OCI-LY7 (cell line): ENCODE data around the gene KCNMA1. TPM values are rescaled to one million over a fixed set of nuclear protein-coding genes. Genes with fewer than 3 reads are reported as not detected.

Source experiments
- BruUV-seq: library from RNA; stranded (reverse); fragments of 400-500 nt; replicated peaks from 2 replicates; lab custom pipeline; 2021; lab: Mats Ljungman, UMichigan
- CTCF ChIA-PET: fragments of 300-600 bp; sonication (Branson Sonifier 250); formaldehyde crosslinking; loops from one replicate; lab custom pipeline; 2022; ENCODE audit warnings: antibody characterized with exemption; ENCODE audit not compliant: unreplicated experiment; lab: Charles Lee
- POLR2A ChIA-PET: fragments of 300-600 bp; sonication (Branson Sonifier 250); formaldehyde crosslinking; loops from one replicate; lab custom pipeline; 2022; ENCODE audit warnings: antibody characterized with exemption; lab: Charles Lee
- DNase-seq: peaks from one replicate; pipeline ENCODE4 v3.0.0-alpha.2; 2015; ENCODE audit warnings: low spot score
- H2AFZ ChIP-seq: fragments of 200-600 bp; sonication (generic), shearing (Covaris generic); 2 replicates; pipeline ENCODE4 v1.6.1; 2014; ENCODE audit warnings: mild to moderate bottlenecking, antibody characterized with exemption, low read length, moderate library complexity
- H3K27ac ChIP-seq: fragments of 200-600 bp; sonication (generic); 2 replicates; pipeline ENCODE4 v1.5.1; 2014; ENCODE audit warnings: mixed run types, low read depth, mild to moderate bottlenecking, moderate library complexity, low read length, inconsistent platforms; ENCODE audit not compliant: poor library complexity, severe bottlenecking
- H3K36me3 ChIP-seq: fragments of 200-600 bp; sonication (generic); 2 replicates; pipeline ENCODE4 v1.6.1; 2014; ENCODE audit warnings: mild to moderate bottlenecking, antibody characterized with exemption, low read length, moderate library complexity, mixed read lengths; ENCODE audit not compliant: insufficient read depth
- H3K4me1 ChIP-seq: fragments of 200-600 bp; sonication (generic); 2 replicates; pipeline ENCODE4 v1.5.1; 2014; ENCODE audit warnings: mild to moderate bottlenecking, low read length; ENCODE audit not compliant: insufficient read depth, poor library complexity, severe bottlenecking
- H3K4me2 ChIP-seq: fragments of 200-600 bp; sonication (generic); 2 replicates; pipeline ENCODE4 v1.6.1; 2014; ENCODE audit warnings: mild to moderate bottlenecking, low read length
- H3K4me3 ChIP-seq: fragments of 200-600 bp; sonication (generic); 2 replicates; pipeline ENCODE4 v1.5.1; 2014; ENCODE audit warnings: mild to moderate bottlenecking, low read depth, low read length; ENCODE audit not compliant: poor library complexity, severe bottlenecking
- H3K79me2 ChIP-seq: fragments of 200-600 bp; sonication (generic); 2 replicates; pipeline ENCODE4 v1.6.1; 2016; ENCODE audit warnings: low read depth, mild to moderate bottlenecking, low read length, moderate library complexity, mixed read lengths; ENCODE audit not compliant: insufficient read depth
- H3K9me2 ChIP-seq: fragments of 200-600 bp; sonication (generic); 2 replicates; pipeline ENCODE4 v1.6.1; 2016; ENCODE audit warnings: mild to moderate bottlenecking, low read length, mixed read lengths; ENCODE audit not compliant: insufficient read depth
- H3K9me3 ChIP-seq: fragments of 200-600 bp; sonication (generic); 2 replicates; pipeline ENCODE4 v1.6.1; 2014; ENCODE audit warnings: mild to moderate bottlenecking, mixed run types, low read length, mixed read lengths
- H4K20me1 ChIP-seq: fragments of 200-600 bp; sonication (generic); 2 replicates; pipeline ENCODE4 v1.6.1; 2014; ENCODE audit warnings: mild to moderate bottlenecking, antibody characterized with exemption, low read length, moderate library complexity, mixed read lengths; ENCODE audit not compliant: insufficient read depth
- EZH2phosphoT487 ChIP-seq: fragments of 200-600 bp; sonication (generic); IDR thresholded peaks from 2 replicates; pipeline ENCODE4 v1.6.1; 2018; ENCODE audit warnings: low read depth, borderline replicate concordance, mild to moderate bottlenecking, mixed run types, antibody characterized with exemption, low read length, moderate library complexity, mixed read lengths
- intact Hi-C: fragments of 100-400 bp; cut with micrococcal nuclease; formaldehyde crosslinking; loops from one replicate; pipeline ENCODE4 v1.10.0; 2022; ENCODE audit not compliant: unreplicated experiment
- total RNA-seq, 2 experiments: library from RNA; depleted of rRNA in 1 of 2; stranded (reverse); fragments of >200 nt in 1 of 2; shearing (Covaris generic) in 1 of 2; gene quantifications; 2 replicates each; pipeline ENCODE4 v1.2.3, GENCODE V29; 2014 to 2022
- TF ChIP-seq, protein P1 (sequence below): fragments of 200-600 bp; sonication (generic); conservative IDR thresholded peaks from 2 replicates; pipeline ENCODE4 v1.5.1; 2014; ENCODE audit warnings: mild to moderate bottlenecking, antibody characterized with exemption, low read length, moderate library complexity, mixed read lengths

Gene KCNMA1
- total RNA-seq, 2 experiments from 2014 or later = not detected

DNA sequence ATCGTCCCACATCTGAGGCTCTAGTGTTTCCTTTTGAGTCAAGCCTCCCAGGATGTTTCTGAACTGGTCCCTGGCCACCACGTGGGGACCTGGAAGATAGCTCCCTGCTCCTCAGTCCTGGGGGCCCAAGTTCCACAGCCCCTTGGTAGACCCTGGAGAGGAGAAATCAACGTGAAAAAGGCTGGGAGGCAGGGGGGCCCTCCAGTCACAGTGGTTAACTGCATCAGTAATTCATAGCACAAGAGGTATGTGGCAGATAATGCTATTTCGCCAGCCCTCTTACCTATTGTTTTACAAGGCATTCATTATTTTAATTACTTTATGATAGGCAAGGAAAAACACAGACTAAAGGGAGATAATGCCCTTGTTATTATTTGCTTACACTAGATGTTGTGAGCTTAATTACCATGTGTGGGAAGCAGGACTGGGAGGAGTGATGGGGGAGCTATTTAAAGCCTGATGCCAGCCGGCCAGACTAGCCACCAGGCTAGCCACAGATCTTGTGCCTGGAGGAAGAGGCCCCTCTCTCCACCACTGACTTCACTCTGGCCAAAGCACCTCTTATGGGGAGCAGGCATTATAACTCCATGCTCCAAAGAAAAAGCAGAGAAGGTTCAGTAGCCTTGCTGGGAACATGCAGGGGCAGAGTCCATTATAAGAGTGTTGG lies 230.7 kb downstream of the KCNMA1 start:
- Histone ChIP-seq H3K9me2 (no peaks in the 10 kb centered on the region), H2AFZ (no peak overlapping the region), H3K4me1 (no peaks in the 10 kb centered on the region), H4K20me1 (no peaks in the 10 kb centered on the region), H3K27ac (no peak overlapping the region), H3K4me3 (no peak overlapping the region), H3K79me2 (no peaks in the 10 kb centered on the region), H3K9me3 (no peaks in the 10 kb centered on the region), H3K36me3 (no peaks in the 10 kb centered on the region), H3K4me2 (no peak overlapping the region)
- no peak for DNase-seq
- ChIA-PET POLR2A (no interaction called here), CTCF (no interaction called here)
- BruUV-seq = no TSS peak
- TF ChIP-seq, protein P1, sequence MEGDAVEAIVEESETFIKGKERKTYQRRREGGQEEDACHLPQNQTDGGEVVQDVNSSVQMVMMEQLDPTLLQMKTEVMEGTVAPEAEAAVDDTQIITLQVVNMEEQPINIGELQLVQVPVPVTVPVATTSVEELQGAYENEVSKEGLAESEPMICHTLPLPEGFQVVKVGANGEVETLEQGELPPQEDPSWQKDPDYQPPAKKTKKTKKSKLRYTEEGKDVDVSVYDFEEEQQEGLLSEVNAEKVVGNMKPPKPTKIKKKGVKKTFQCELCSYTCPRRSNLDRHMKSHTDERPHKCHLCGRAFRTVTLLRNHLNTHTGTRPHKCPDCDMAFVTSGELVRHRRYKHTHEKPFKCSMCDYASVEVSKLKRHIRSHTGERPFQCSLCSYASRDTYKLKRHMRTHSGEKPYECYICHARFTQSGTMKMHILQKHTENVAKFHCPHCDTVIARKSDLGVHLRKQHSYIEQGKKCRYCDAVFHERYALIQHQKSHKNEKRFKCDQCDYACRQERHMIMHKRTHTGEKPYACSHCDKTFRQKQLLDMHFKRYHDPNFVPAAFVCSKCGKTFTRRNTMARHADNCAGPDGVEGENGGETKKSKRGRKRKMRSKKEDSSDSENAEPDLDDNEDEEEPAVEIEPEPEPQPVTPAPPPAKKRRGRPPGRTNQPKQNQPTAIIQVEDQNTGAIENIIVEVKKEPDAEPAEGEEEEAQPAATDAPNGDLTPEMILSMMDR = no peak
- TF ChIP-seq EZH2phosphoT487 = no peak
- intact Hi-C loops = no loop called here

DNA sequence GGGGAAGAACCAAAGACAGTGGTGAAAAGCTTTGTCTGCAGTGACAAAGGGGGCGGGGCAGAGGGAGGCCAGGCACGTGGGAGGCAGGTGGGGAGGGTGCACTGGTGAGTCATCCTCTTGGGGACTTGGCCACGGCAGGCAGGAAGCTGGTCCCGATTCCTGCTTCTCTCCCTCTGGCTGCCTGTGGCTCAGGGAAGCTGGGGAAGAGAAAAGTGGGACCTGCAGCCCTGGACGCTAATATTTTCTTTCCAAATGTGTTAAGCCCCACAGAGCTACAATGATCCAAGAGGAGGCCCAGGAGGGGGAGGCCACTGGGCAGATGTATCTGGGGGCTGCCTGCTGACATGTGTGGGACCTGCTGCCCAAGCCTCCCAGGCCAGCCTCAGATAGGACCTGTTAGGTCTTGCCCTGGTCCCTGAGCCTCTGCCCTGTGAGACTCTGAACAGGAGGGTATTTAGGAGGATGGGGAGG lies 231.8 kb downstream of the KCNMA1 start:
- Histone ChIP-seq H3K36me3 (no peaks in the 10 kb centered on the region), H3K4me3 (no peak overlapping the region), H3K79me2 (no peaks in the 10 kb centered on the region), H3K4me2 (no peak overlapping the region), H4K20me1 (no peaks in the 10 kb centered on the region), H3K27ac (no peak overlapping the region), H3K4me1 (no peaks in the 10 kb centered on the region), H2AFZ (no peak overlapping the region), H3K9me3 (no peaks in the 10 kb centered on the region), H3K9me2 (no peaks in the 10 kb centered on the region)
- intact Hi-C loops = no loop called here
- no TSS peak for BruUV-seq
- DNase-seq = no peak
- TF ChIP-seq, protein P1 = no peak
- ChIA-PET CTCF (no interaction called here), POLR2A (interaction anchor here (0.6 kb wide), 1 partner anchor 604 kb away, joined by 5 read pairs; no protein-coding TSS in a partner anchor)

DNA sequence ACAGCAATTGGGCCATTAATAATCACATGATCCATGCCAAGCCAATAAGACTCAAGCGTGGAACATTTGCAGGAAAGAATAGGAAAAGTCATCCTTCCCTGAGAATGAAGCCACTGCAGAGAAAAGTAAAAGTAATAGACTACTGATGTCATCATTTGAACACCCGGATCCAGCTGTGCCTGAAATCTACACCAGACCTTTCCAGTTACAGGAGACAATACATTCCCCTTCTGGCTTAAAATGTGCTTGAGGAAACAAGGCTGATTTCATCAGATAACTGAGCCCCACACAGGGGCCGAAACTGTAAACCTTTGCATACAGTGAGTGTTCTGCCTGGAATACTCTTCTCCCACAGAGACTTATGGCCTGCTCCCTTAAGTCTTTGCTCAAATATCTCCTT lies 232.8 kb downstream of the KCNMA1 start:
- intact Hi-C loops = no loop called here
- no peaks in the 10 kb centered on the region for H3K36me3 ChIP-seq
- ChIA-PET CTCF (no interaction called here), POLR2A (no interaction called here)
- no peak for DNase-seq
- H3K9me3 ChIP-seq = no peaks in the 10 kb centered on the region
- TF ChIP-seq, protein P1 = no peak
- no peak for TF ChIP-seq EZH2phosphoT487
- no peak overlapping the region for H3K4me3 ChIP-seq
- no peak overlapping the region for H3K4me2 ChIP-seq
- H3K79me2 ChIP-seq = no peaks in the 10 kb centered on the region
- H3K27ac ChIP-seq = no peak overlapping the region
- H3K4me1 ChIP-seq = no peaks in the 10 kb centered on the region
- no peaks in the 10 kb centered on the region for H4K20me1 ChIP-seq
- H3K9me2 ChIP-seq = no peaks in the 10 kb centered on the region
- no TSS peak for BruUV-seq
- H2AFZ ChIP-seq = no peak overlapping the region
